B cell (primary cell): ENCODE data around the gene IQCM. TPM values are rescaled to one million over a fixed set of nuclear protein-coding genes. Genes with fewer than 3 reads are reported as not detected.

Experiments used
- ATAC-seq: fragments of 200-7000 bp; cut with Tn5 transposase; one replicate; pipeline ENCODE4 v1.10.0; 2021; ENCODE audit warnings: low read depth, mild to moderate bottlenecking, moderate number of reproducible peaks, moderate library complexity
- CTCF ChIA-PET: fragments of 350-600 bp; sonication (Branson Sonifier 250); formaldehyde crosslinking; loops from one replicate; lab custom pipeline; 2021; ENCODE audit warnings: antibody characterized with exemption, inconsistent platforms; lab: Charles Lee
- POLR2A ChIA-PET: fragments of 350-600 bp; sonication (Branson Sonifier 250); formaldehyde crosslinking; loops from one replicate; lab custom pipeline; 2021; ENCODE audit warnings: antibody characterized with exemption; lab: Charles Lee
- DNase-seq: peaks from one replicate; pipeline ENCODE4 v3.0.0; 2013
- H2AFZ ChIP-seq: 2 replicates; pipeline ENCODE4 v1.6.1; 2012; ENCODE audit warnings: mild to moderate bottlenecking, low read depth, low read length; ENCODE audit not compliant: insufficient read depth, poor library complexity, severe bottlenecking
- H3K27ac ChIP-seq, 2 donors: 1 replicate in 1 of 2; 2 replicates in 1 of 2; pipeline ENCODE4 v1.5.1; 2012 to 2013; ENCODE audit warnings: low read length in 2 of 2, mild to moderate bottlenecking in 2 of 2, moderate library complexity in 1 of 2
- H3K27me3 ChIP-seq, 4 experiments: fragments of 200-600 bp in 1 of 4; sonication (generic) in 1 of 4; replicated peaks in 1 of 4; 1 replicate in 2 of 4; 2 replicates in 2 of 4; pipeline versions ENCODE4 v1.6.1 to v1.7.0; 2013 to 2016; ENCODE audit warnings: low read length in 3 of 4, mild to moderate bottlenecking in 2 of 4, mixed read lengths in 1 of 4, moderate library complexity in 1 of 4; ENCODE audit not compliant: insufficient read depth in 4 of 4, control insufficient read depth in 3 of 4; ENCODE audit errors: control extremely low read depth in 1 of 4
- H3K36me3 ChIP-seq, 2 experiments: replicated peaks in 1 of 2; 1 replicate in 1 of 2; 2 replicates in 1 of 2; pipeline versions ENCODE4 v1.6.1 to v1.7.1; 2013; ENCODE audit warnings: low read length in 1 of 2; ENCODE audit not compliant: insufficient read depth in 2 of 2, control insufficient read depth in 1 of 2; ENCODE audit errors: control extremely low read depth in 1 of 2, extremely low read depth in 1 of 2
- H3K4me1 ChIP-seq, 2 donors: fragments of 200-600 bp in 1 of 2; sonication (generic) in 1 of 2; 1 replicate in 1 of 2; 2 replicates in 1 of 2; pipeline versions ENCODE4 v1.5.1 to v1.6.1; 2013 to 2017; ENCODE audit warnings: low read length in 2 of 2; ENCODE audit not compliant: control insufficient read depth in 2 of 2, insufficient read depth in 2 of 2
- H3K4me2 ChIP-seq: replicated peaks from 2 replicates; pipeline ENCODE3; 2012; ENCODE audit warnings: mild to moderate bottlenecking, low read depth, low read length; ENCODE audit not compliant: poor library complexity, severe bottlenecking
- H3K4me3 ChIP-seq, 5 experiments: fragments of 200-600 bp in 1 of 5; sonication (generic) in 1 of 5; 1 replicate in 3 of 5; 2 replicates in 2 of 5; pipeline versions ENCODE4 v1.5.1 to v1.7.0; 2011 to 2016; ENCODE audit warnings: low read length in 4 of 5, mild to moderate bottlenecking in 4 of 5, low read depth in 2 of 5, control low read depth in 1 of 5, moderate library complexity in 1 of 5; ENCODE audit not compliant: insufficient read depth in 1 of 5; ENCODE audit errors: control extremely low read depth in 1 of 5, extremely low read depth in 1 of 5
- H3K79me2 ChIP-seq: fragments of 200-600 bp; sonication (generic); one replicate; pipeline ENCODE4 v1.6.0; 2016; ENCODE audit warnings: low read length; ENCODE audit not compliant: control insufficient read depth, insufficient read depth
- H3K9ac ChIP-seq: fragments of 200-600 bp; sonication (generic); 2 replicates; pipeline ENCODE4 v1.6.1; 2017; ENCODE audit warnings: mild to moderate bottlenecking, low read length, moderate library complexity
- H3K9me3 ChIP-seq, 3 donors: one replicate each; pipeline versions ENCODE4 v1.6.1 to v1.7.1; 2013; ENCODE audit warnings: low read length in 2 of 3; ENCODE audit not compliant: control insufficient read depth in 2 of 3, insufficient read depth in 1 of 3; ENCODE audit errors: control extremely low read depth in 1 of 3
- H4K20me1 ChIP-seq: 2 replicates; pipeline ENCODE4 v1.6.0; 2012; ENCODE audit warnings: mild to moderate bottlenecking, low read length; ENCODE audit not compliant: insufficient read depth, control insufficient read depth, poor library complexity, severe bottlenecking
- H3K27ac Mint-ChIP-seq: one replicate; pipeline ENCODE4 v1.8.0; 2021; ENCODE audit warnings: mixed read lengths
- H3K27me3 Mint-ChIP-seq: one replicate; pipeline ENCODE4 v1.8.0; 2021; ENCODE audit warnings: mixed read lengths
- H3K4me1 Mint-ChIP-seq: one replicate; pipeline ENCODE4 v1.8.0; 2021; ENCODE audit warnings: mixed read lengths
- H3K4me3 Mint-ChIP-seq: one replicate; pipeline ENCODE4 v1.8.0; 2021; ENCODE audit warnings: mixed read lengths
- H3K9me3 Mint-ChIP-seq: one replicate; pipeline ENCODE4 v1.8.0; 2022; ENCODE audit warnings: mixed read lengths; ENCODE audit not compliant: insufficient read depth
- EZH2 ChIP-seq: IDR thresholded peaks from 2 replicates; pipeline ENCODE4 v1.6.1; 2012; ENCODE audit warnings: borderline replicate concordance, low read depth, mild to moderate bottlenecking, moderate library complexity, low read length; ENCODE audit not compliant: insufficient read depth, poor library complexity, severe bottlenecking
- whole genome bisulfite sequencing: methylation state at CpG from one replicate; pipeline ENCODE4 v1.1.5; 2013; ENCODE audit warnings: missing lambda C conversion rate; ENCODE audit not compliant: insufficient coverage; 5-methylcytosine and 5-hydroxymethylcytosine counted together
- intact Hi-C: fragments of 100-400 bp; cut with micrococcal nuclease; formaldehyde crosslinking; loops from one replicate; pipeline ENCODE4 v1.10.0; 2022
- polyA plus RNA-seq: library from polyadenylated mRNA; depleted of rRNA; stranded (reverse); fragments of >200 nt; gene quantifications from 2 replicates; pipeline ENCODE4 v1.2.3, GENCODE V29; 2012
- total RNA-seq, 2 donors: library from RNA; stranded (reverse); fragments of 120-200 nt in 1 of 2; gene quantifications; 1 replicate in 1 of 2; 2 replicates in 1 of 2; pipeline versions ENCODE4 v1.2.3 to v1.2.4, GENCODE V29; 2013 to 2022
- TF ChIP-seq, protein P1 (sequence below): fragments of 200-600 bp; IDR thresholded peaks from one replicate; pipeline ENCODE4 v1.8.0; 2022; ENCODE audit warnings: antibody characterized with exemption, mild to moderate bottlenecking

Gene IQCM
- total and polyA plus RNA-seq, 2 donors (not counting 1 experiment from before 2014, with no cell fraction given), result not detected

GRCh38 chr4:149755969-149756368 lies 59.7 kb downstream of the IQCM start:
- Mint-ChIP-seq H3K4me3 (no peak overlapping the region), H3K27me3 (no peaks in the 10 kb centered on the region), H3K4me1 (no peaks in the 10 kb centered on the region), H3K27ac (no peak overlapping the region), H3K9me3 (no peaks in the 10 kb centered on the region)
- no peak for TF ChIP-seq EZH2
- TF ChIP-seq, protein P1, sequence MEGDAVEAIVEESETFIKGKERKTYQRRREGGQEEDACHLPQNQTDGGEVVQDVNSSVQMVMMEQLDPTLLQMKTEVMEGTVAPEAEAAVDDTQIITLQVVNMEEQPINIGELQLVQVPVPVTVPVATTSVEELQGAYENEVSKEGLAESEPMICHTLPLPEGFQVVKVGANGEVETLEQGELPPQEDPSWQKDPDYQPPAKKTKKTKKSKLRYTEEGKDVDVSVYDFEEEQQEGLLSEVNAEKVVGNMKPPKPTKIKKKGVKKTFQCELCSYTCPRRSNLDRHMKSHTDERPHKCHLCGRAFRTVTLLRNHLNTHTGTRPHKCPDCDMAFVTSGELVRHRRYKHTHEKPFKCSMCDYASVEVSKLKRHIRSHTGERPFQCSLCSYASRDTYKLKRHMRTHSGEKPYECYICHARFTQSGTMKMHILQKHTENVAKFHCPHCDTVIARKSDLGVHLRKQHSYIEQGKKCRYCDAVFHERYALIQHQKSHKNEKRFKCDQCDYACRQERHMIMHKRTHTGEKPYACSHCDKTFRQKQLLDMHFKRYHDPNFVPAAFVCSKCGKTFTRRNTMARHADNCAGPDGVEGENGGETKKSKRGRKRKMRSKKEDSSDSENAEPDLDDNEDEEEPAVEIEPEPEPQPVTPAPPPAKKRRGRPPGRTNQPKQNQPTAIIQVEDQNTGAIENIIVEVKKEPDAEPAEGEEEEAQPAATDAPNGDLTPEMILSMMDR, result no peak
- ATAC-seq, result no peak
- H2AFZ ChIP-seq, result no peak overlapping the region
- H3K4me2 ChIP-seq, result no peak overlapping the region
- WGBS, result no CpG with 5 or more reads among the region's 2 CpGs
- no peak overlapping the region for H3K4me3 ChIP-seq
- H3K27me3 ChIP-seq, result no peaks in the 10 kb centered on the region
- DNase-seq, result no peak
- H3K36me3 ChIP-seq, result no peaks in the 10 kb centered on the region
- no peak overlapping the region for H3K9ac ChIP-seq
- POLR2A ChIA-PET, result no interaction called here
- no peaks in the 10 kb centered on the region for H4K20me1 ChIP-seq
- H3K9me3 ChIP-seq, result no peaks in the 10 kb centered on the region
- no peaks in the 10 kb centered on the region for H3K79me2 ChIP-seq
- no peaks in the 10 kb centered on the region for H3K4me1 ChIP-seq
- no peak overlapping the region for H3K27ac ChIP-seq
- intact Hi-C loops, result no loop called here
- CTCF ChIA-PET, result no interaction called here

DNA sequence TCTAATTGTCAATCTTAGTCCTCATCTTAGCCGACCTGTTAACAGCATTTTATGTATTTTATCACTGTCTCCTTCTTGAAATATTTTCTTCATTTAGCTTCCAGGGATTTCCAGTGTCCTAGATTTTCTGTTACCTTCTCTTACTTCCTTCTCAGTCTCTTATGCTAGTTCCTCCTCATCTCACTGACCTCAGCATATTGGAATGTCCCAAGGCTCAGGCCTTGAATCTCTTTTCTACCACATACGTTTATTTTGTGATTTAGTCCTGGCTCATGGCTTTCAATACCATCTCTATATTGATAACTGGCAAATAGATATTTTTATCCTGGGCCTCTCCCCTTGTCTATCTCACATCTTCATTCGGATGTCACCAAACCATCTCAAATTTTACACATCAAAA lies 61.1 kb downstream of the IQCM start:
- WGBS, result 67% methylated on average over 2 of the region's 3 CpGs
- H3K27me3 Mint-ChIP-seq, result no peaks in the 10 kb centered on the region

More for the DNA sequence above, 61.1 kb downstream of the IQCM start:
- Histone ChIP-seq H3K4me2 (no peak overlapping the region), H3K4me1 (no peaks in the 10 kb centered on the region), H3K27me3 (no peaks in the 10 kb centered on the region), H3K4me3 (no peak overlapping the region), H2AFZ (no peak overlapping the region), H3K9ac (no peak overlapping the region), H3K27ac (no peak overlapping the region), H3K79me2 (no peaks in the 10 kb centered on the region), H3K9me3 (no peaks in the 10 kb centered on the region), H3K36me3 (no peaks in the 10 kb centered on the region), H4K20me1 (no peaks in the 10 kb centered on the region)
- no peaks in the 10 kb centered on the region for H3K4me1 Mint-ChIP-seq
- no peaks in the 10 kb centered on the region for H3K9me3 Mint-ChIP-seq
- no peak overlapping the region for H3K4me3 Mint-ChIP-seq
- TF ChIP-seq, protein P1, result no peak
- TF ChIP-seq EZH2, result no peak
- DNase-seq (no peak), ATAC-seq (no peak)
- CTCF ChIA-PET, result no interaction called here
- intact Hi-C loops, result no loop called here
- POLR2A ChIA-PET, result no interaction called here
- no peak overlapping the region for H3K27ac Mint-ChIP-seq
